ENCODE data around the gene OTULIN. TPM values are rescaled to one million over a fixed set of nuclear protein-coding genes. Genes with fewer than 3 reads are reported as not detected.
A peak's percentile ranks its signal among the peaks of the same experiment; 100 is the strongest.

OTULIN gene
- total RNA-seq (2012; rRNA removed) (19.5 and 20.3 TPM in 2 replicates), polyA plus RNA-seq (2012; rRNA removed) (5.9 and 6.9 TPM in 2 replicates), Bru-seq, nascent RNA (percentile 82 among the genes with signal in this experiment), BruChase-seq, experiment 1, labeled RNA remaining after a 6-hour chase (percentile 73 among the genes with signal in this experiment), BruChase-seq, experiment 2, labeled RNA remaining after a 2-hour chase (percentile 87 among the genes with signal in this experiment)
- 2.1 and 2.6 TPM in 2 replicates for polyA plus RNA-seq (2012; cell fraction: cytosol; rRNA removed)
- polyA plus RNA-seq (2012; cell fraction: nucleus; rRNA removed; ENCODE audit: low replicate concordance) = 5.2 and 6.8 TPM in 2 replicates
- long read RNA-seq, full-length matches to known transcripts = 16 of 25 reads
- long read RNA-seq, partial matches to known transcripts = 4 of 25 reads
- long read RNA-seq, other reads (novel, unspliced or antisense) = 5 of 25 reads

GRCh38 chr5:14664270-14665100, at the start of gene OTULIN:
Gene OTULIN (plus strand): TSS chr5:14664718. CDS start chr5:14664826, 108 bp downstream.
- peak within 1 kb of the TSS; percentile 31 for H4K5ac ChIP-seq (ENCODE audit: low read depth, low read length)
- no peak within 1 kb of the TSS for H2BK20ac ChIP-seq (ENCODE audit: low read depth, low read length)
- POLR2A ChIA-PET (ENCODE audit: unreplicated experiment) = no interaction called here
- peaks cover 11% of the 10 kb centered on the region for H3K4me1 ChIP-seq (ENCODE audit: control insufficient read depth, insufficient read depth, low read length)
- peak within 1 kb of the TSS; percentile 85 for H3K27ac ChIP-seq (ENCODE audit: insufficient read depth, low read length)
- peaks cover 41% of the 10 kb centered on the region for H4K20me1 ChIP-seq (ENCODE audit: insufficient read depth, low read length)
- peak within 1 kb of the TSS; percentile 79; the same call in 1 of the 3 replicates for H2BK15ac ChIP-seq (ENCODE audit: low read depth, low read length)
- intact Hi-C loops (cut with micrococcal nuclease) = no loop called here
- peak; percentile 85 for DNase-seq
- peak within 1 kb of the TSS; percentile 96 for H2AK9ac ChIP-seq (replicated peaks; ENCODE audit: low read depth, low read length, poor library complexity)
- H3K27me3 ChIP-seq (ENCODE audit: control insufficient read depth, insufficient read depth, low read length) = no peaks in the 10 kb centered on the region
- peak within 1 kb of the TSS; percentile 71 for H3K14ac ChIP-seq (replicated peaks; ENCODE audit: low read depth, low read length)
- H2BK5ac ChIP-seq (ENCODE audit: low read depth, low read length, poor library complexity, severe bottlenecking) = peak within 1 kb of the TSS; percentile 83
- 0 out of 2 replicates have a peak within 1 kb of the TSS, but pooled peaks have one; percentile 34 for H2AK5ac ChIP-seq (ENCODE audit: low read depth, low read length)
- H3K79me1 ChIP-seq (ENCODE audit: low read depth in 1 of 2, low read length in 2 of 2) = peaks cover 28 to 63% of the 10 kb centered on the region in 2 experiments
- H3K4ac ChIP-seq (ENCODE audit: low read depth, low read length) = peak within 1 kb of the TSS; percentile 86
- no peaks in the 10 kb centered on the region; the same call in 1 of the 2 replicates for H3K36me3 ChIP-seq (ENCODE audit: control insufficient read depth, insufficient read depth, low read length)
- H2AFZ ChIP-seq (replicated peaks; ENCODE audit: low read length, poor library complexity) = peak within 1 kb of the TSS; percentile 99
- dilution Hi-C loops (cut with HindIII; ENCODE audit: low sequenced_read_pairs, unreplicated experiment) = no loop called here
- peak; percentile 91 for ATAC-seq (ENCODE audit: low read depth)
- in situ Hi-C loops (cut with MboI; ENCODE audit: low sequenced_read_pairs) = loop anchor here (25.0 kb wide), 2 partner anchors 552 to 677 kb away; no protein-coding TSS in a partner anchor
- H4K91ac ChIP-seq (ENCODE audit: insufficient read depth, low read depth, low read length) = peak within 1 kb of the TSS; percentile 72
- peak within 1 kb of the TSS; percentile 92 for H3K56ac ChIP-seq (ENCODE audit: extremely low read depth, insufficient read depth, low read length)
- peaks cover 17% of the 10 kb centered on the region for H3K9me1 ChIP-seq (ENCODE audit: insufficient read depth, low read length)
- WGBS, 2 experiments (ENCODE audit: extremely low coverage in 2 of 2, insufficient read length in 1 of 2) = 0% methylated on average over 55 of the region's 115 CpGs; no CpG with 5 or more reads in 1 of the 2 experiments
- H4K8ac ChIP-seq (ENCODE audit: low read depth in 2 of 2, low read length in 2 of 2) = peak within 1 kb of the TSS; percentile 48 to 92
- no TSS peak for BruUV-seq (replicated peaks)
- CTCF ChIA-PET = no interaction called here
- peak within 1 kb of the TSS; percentile 87 for H3K23ac ChIP-seq (ENCODE audit: low read depth, low read length)
- peak within 1 kb of the TSS; percentile 64 for H3K4me3 ChIP-seq (ENCODE audit: insufficient read depth, low read depth, low read length)
- H2BK120ac ChIP-seq (ENCODE audit: low read depth, low read length) = peak within 1 kb of the TSS; percentile 76
- peak within 1 kb of the TSS; percentile 74 for H3K9ac ChIP-seq (ENCODE audit: low read depth, low read length)
- H3K9me3 ChIP-seq (ENCODE audit: control insufficient read depth, insufficient read depth, low read length) = no peaks in the 10 kb centered on the region
- H3K18ac ChIP-seq (ENCODE audit: low read depth, low read length) = peak within 1 kb of the TSS; percentile 25
- H3K4me2 ChIP-seq (ENCODE audit: low read depth, low read length) = peak within 1 kb of the TSS; percentile 96
- TF ChIP-seq BHLHE40 (IDR thresholded peaks at IDR 0.05; ENCODE audit: low read depth, low read length) = no peak
- no peak for TF ChIP-seq SMC3 (IDR thresholded peaks at IDR 0.05; ENCODE audit: low read depth, low read length)
- TF ChIP-seq CEBPB (IDR thresholded peaks at IDR 0.05; ENCODE audit: low read depth, low read length) = no peak
- TF ChIP-seq MAZ (IDR thresholded peaks at IDR 0.05; ENCODE audit: borderline replicate concordance, low read depth, low read length) = peak; percentile 50; the same call in 1 of the 2 replicates
- TF ChIP-seq CHD1 (IDR thresholded peaks at IDR 0.05; ENCODE audit: low read depth, low read length) = 0 out of 2 replicates have a peak, but pooled peaks have one; percentile 22
- TF ChIP-seq, protein P1, sequence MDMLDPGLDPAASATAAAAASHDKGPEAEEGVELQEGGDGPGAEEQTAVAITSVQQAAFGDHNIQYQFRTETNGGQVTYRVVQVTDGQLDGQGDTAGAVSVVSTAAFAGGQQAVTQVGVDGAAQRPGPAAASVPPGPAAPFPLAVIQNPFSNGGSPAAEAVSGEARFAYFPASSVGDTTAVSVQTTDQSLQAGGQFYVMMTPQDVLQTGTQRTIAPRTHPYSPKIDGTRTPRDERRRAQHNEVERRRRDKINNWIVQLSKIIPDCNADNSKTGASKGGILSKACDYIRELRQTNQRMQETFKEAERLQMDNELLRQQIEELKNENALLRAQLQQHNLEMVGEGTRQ (IDR thresholded peaks at IDR 0.05; ENCODE audit: low read depth, low read length) = no peak
- TF ChIP-seq RAD21 (IDR thresholded peaks at IDR 0.05; ENCODE audit: low read length) = no peak
- no peak for TF ChIP-seq ELK1 (IDR thresholded peaks at IDR 0.05; ENCODE audit: borderline replicate concordance, low read depth, low read length)
- TF ChIP-seq RFX5 (IDR thresholded peaks at IDR 0.05; ENCODE audit: low read depth, low read length) = no peak
- peak; percentile 67 for TF ChIP-seq POLR2A (IDR thresholded peaks at IDR 0.05; ENCODE audit: low read depth, low read length)
- no peak for TF ChIP-seq RCOR1 (IDR thresholded peaks at IDR 0.05; ENCODE audit: insufficient replicate concordance, low read length)
- no peak for TF ChIP-seq MAFK (IDR thresholded peaks at IDR 0.05; ENCODE audit: low read depth, low read length)
- no peak for TF ChIP-seq FOS (IDR thresholded peaks at IDR 0.05; ENCODE audit: low read depth, low read length)

Data from IMR-90 (cell line).